Heart left ventricle (tissue), 13 donors: ENCODE measurements around the gene GPR15LG.

Experiments
- POLR2A ChIP-seq, 2 donors: fragments of 450-650 bp; IDR thresholded peaks; one replicate each; pipeline ENCODE4 v1.6.1; 2017; ENCODE audit warnings: antibody characterized with exemption in 2 of 2, mild to moderate bottlenecking in 2 of 2, moderate library complexity in 2 of 2
- TF ChIP-seq, protein P1 (sequence below), 12 donors: fragments of 200-600 bp; sonication (generic) in 4 of 12; IDR thresholded peaks; one replicate each; pipeline versions ENCODE4 v1.5.0 to v1.8.0; 2018 to 2022; ENCODE audit warnings: antibody characterized with exemption in 12 of 12, mild to moderate bottlenecking in 5 of 12
- donor health status: ischemic (EF 13 %, LVEDD 7.1; RV severe dilation, severe dysfunction).
- donor health status: DM: no; HTN: yes; CAD: no.
- donor health status: DM: no; HTN: no; CAD: no.
- donor health status: ischemic (EF 25% LVEDD 6.9; RV normal size, moderate dysfunction).
- donor health status: ischemic (EF 25% LVEDD 5.7; RV mildly dilated, moderate dysfunction).
- donor health status: ischemic (EF 35%, LVEDD 5.7; RV mildly dilated, moderate dysfunction).
- donor health status: nonischemic (EF 11% LVEDD 7.7; RV severe dilation, severe dysfunction).
- donor health status: DM: yes; HTN: yes; CAD: no.
- donor health status: PGD.
- donor health status: ischemic (EF 29% LVEDD 5.4; RV normal size, mild dysfunction).
- donor health status: nonischemic (EF 23%, LVEDD 6.1; RV moderate dilation, normal function).

DNA sequence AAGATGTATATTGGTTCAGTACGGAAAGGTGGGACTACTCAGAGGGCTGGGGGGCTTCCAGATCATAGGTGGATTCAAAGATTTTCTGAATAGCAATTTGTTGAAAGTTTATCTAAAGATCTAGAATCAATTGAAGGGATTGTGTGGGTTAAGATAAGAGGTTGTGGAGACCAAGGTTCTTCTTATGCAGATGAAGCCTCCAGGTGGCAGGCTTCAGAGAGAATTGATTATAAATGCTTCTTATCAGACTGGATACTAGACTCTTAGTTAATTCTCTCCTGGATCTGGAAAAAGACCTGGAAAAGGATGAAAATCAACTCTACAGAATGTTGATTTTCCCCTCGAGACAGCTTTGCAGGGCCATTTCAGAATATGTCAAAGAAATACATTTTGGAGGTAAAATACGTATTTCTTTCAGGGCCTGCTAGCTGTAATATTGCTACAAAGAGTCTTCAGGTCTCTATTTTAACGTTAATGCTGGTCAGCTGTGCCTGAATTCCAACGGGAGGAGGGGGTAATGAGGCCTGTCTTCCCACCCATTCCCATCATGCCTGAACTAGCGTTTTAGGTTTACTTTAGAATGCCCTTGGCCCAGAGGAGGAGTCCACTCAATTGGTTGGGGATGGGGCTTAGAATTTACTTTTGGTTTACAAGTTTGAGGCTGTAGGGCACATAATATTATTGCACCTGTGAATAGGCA is 12.8 kb upstream of the GPR15LG start:
- TF ChIP-seq, protein P1, sequence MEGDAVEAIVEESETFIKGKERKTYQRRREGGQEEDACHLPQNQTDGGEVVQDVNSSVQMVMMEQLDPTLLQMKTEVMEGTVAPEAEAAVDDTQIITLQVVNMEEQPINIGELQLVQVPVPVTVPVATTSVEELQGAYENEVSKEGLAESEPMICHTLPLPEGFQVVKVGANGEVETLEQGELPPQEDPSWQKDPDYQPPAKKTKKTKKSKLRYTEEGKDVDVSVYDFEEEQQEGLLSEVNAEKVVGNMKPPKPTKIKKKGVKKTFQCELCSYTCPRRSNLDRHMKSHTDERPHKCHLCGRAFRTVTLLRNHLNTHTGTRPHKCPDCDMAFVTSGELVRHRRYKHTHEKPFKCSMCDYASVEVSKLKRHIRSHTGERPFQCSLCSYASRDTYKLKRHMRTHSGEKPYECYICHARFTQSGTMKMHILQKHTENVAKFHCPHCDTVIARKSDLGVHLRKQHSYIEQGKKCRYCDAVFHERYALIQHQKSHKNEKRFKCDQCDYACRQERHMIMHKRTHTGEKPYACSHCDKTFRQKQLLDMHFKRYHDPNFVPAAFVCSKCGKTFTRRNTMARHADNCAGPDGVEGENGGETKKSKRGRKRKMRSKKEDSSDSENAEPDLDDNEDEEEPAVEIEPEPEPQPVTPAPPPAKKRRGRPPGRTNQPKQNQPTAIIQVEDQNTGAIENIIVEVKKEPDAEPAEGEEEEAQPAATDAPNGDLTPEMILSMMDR (IDR thresholded peaks at IDR 0.05): no peak
- TF ChIP-seq POLR2A (IDR thresholded peaks at IDR 0.05): no peak
